HepG2 (cell line): ENCODE results near the gene ALG14. TPM values are rescaled to one million over a fixed set of nuclear protein-coding genes. Genes with fewer than 3 reads are reported as not detected.

ENCODE experiments used
- ARID3A ChIP-seq: IDR thresholded peaks from 2 replicates; pipeline ENCODE4 v1.6.1; 2012; ENCODE audit warnings: low read depth, low read length, improper control_type of control experiment
- BORCS8-MEF2B ChIP-seq: sonication (generic); formaldehyde crosslinking; IDR thresholded peaks from 2 replicates; pipeline ENCODE4 v1.8.0; 2022; ENCODE audit warnings: mild to moderate bottlenecking, missing genetic modification reagents
- FOXP4 ChIP-seq: sonication (generic); formaldehyde crosslinking; IDR thresholded peaks from 2 replicates; pipeline ENCODE4 v1.4.0; 2020; ENCODE audit warnings: missing genetic modification reagents
- NFKB2 ChIP-seq: sonication (generic); formaldehyde crosslinking; IDR thresholded peaks from 2 replicates; pipeline ENCODE4 v1.4.0; 2020; ENCODE audit warnings: missing genetic modification reagents, borderline replicate concordance
- NR2F6 ChIP-seq, 2 experiments: IDR thresholded peaks; 2 replicates each; pipeline ENCODE4 v1.6.1; 2016; ENCODE audit warnings: antibody characterized with exemption in 1 of 2, mild to moderate bottlenecking in 1 of 2
- PRDM4 ChIP-seq: sonication (generic); formaldehyde crosslinking; IDR thresholded peaks from 2 replicates; pipeline ENCODE4 v1.9.0; 2021; ENCODE audit warnings: missing genetic modification reagents, borderline replicate concordance
- RBM39 ChIP-seq: fragments of 200-400 bp; formaldehyde crosslinking; IDR thresholded peaks from one replicate; pipeline ENCODE4 v1.6.1; 2018; ENCODE audit warnings: antibody characterized with exemption, mild to moderate bottlenecking, low read depth, low read length; ENCODE audit not compliant: poor library complexity, severe bottlenecking
- RCOR2 ChIP-seq: IDR thresholded peaks from 2 replicates; pipeline ENCODE4 v1.6.1; 2016; ENCODE audit warnings: missing biosample characterization, missing genetic modification reagents
- SALL1 ChIP-seq: sonication (generic); formaldehyde crosslinking; IDR thresholded peaks from 2 replicates; pipeline ENCODE4 v1.8.0; 2022; ENCODE audit warnings: mild to moderate bottlenecking, missing genetic modification reagents
- SATB2 ChIP-seq: sonication (generic); formaldehyde crosslinking; IDR thresholded peaks from 2 replicates; pipeline ENCODE4 v1.5.0; 2020; ENCODE audit warnings: missing genetic modification reagents
- TAF15 ChIP-seq: fragments of 200-400 bp; formaldehyde crosslinking; IDR thresholded peaks from one replicate; pipeline ENCODE4 v1.6.1; 2018; ENCODE audit warnings: mild to moderate bottlenecking, low read depth, low read length; ENCODE audit not compliant: poor library complexity, severe bottlenecking
- TEAD3 ChIP-seq: optimal IDR thresholded peaks from 2 replicates; pipeline ENCODE3; 2016; ENCODE audit warnings: borderline replicate concordance
- THAP7 ChIP-seq: sonication (generic); formaldehyde crosslinking; IDR thresholded peaks from 2 replicates; pipeline ENCODE4 v1.8.1; 2023; ENCODE audit warnings: mild to moderate bottlenecking, missing genetic modification reagents
- ZNF609 ChIP-seq: sonication (generic); formaldehyde crosslinking; IDR thresholded peaks from 2 replicates; pipeline ENCODE4 v1.4.0; 2020; ENCODE audit warnings: mild to moderate bottlenecking, missing genetic modification reagents, borderline replicate concordance
- ZNF766 ChIP-seq: sonication (generic); formaldehyde crosslinking; IDR thresholded peaks from 2 replicates; pipeline ENCODE4 v1.5.0; 2020; ENCODE audit warnings: missing genetic modification reagents, borderline replicate concordance
- ZSCAN9 ChIP-seq: IDR thresholded peaks from 2 replicates; pipeline ENCODE4 v1.6.1; 2016; ENCODE audit warnings: borderline replicate concordance
- polyA plus RNA-seq, 8 experiments: library from polyadenylated mRNA; depleted of rRNA in 3 of 8; stranded (reverse) in 7 of 8; unstranded in 1 of 8; fragments of >200 nt; fragmentation: Illumina TruSeq in 4 of 8; extraction: Trizol in 4 of 8; gene quantifications; 2 replicates each; pipeline versions ENCODE4 v1.2.1 to v1.2.3, GENCODE V29; 2011 to 2016; ENCODE audit warnings: low read depth in 4 of 8, missing spikeins in 1 of 8, mixed read lengths in 1 of 8; ENCODE audit not compliant: insufficient read depth in 1 of 8
- total RNA-seq, 5 experiments: library from RNA; depleted of rRNA; stranded (reverse); fragments of >200 nt; fragmentation: Illumina TruSeq; extraction: Trizol; gene quantifications; 2 replicates each; pipeline ENCODE4 v1.2.3, GENCODE V29; 2016; ENCODE audit warnings: low read depth in 1 of 5

Gene ALG14
- total and polyA plus RNA-seq, 2 of the 13 experiments (the other 11 are each of a cell fraction or from before 2014, with no cell fraction given), result 4.5 to 12.7 TPM

GRCh38 chr1:95043141-95043980 is 29.4 kb downstream of the ALG14 start (continued):
- TF ChIP-seq ZNF609, result no peak
- TF ChIP-seq PRDM4 (CRISPR knock-in tag), result no peak
- no peak for TF ChIP-seq THAP7
- peak; percentile 58 for TF ChIP-seq SALL1 (CRISPR knock-in tag)
- TF ChIP-seq RBM39, result no peak
- no peak for TF ChIP-seq SATB2 (CRISPR knock-in tag)
- no peak for TF ChIP-seq NFKB2 (CRISPR knock-in tag)
- TF ChIP-seq RCOR2 (CRISPR knock-in tag), result no peak
- peak; percentile 62 for TF ChIP-seq TEAD3 (CRISPR knock-in tag)
- TF ChIP-seq TAF15, result no peak
- no peak for TF ChIP-seq NR2F6 (IDR thresholded peaks at IDR 0.05)
- TF ChIP-seq NR2F6 (CRISPR knock-in tag; IDR thresholded peaks at IDR 0.05), result peak; percentile 18; the same call in 1 of the 2 replicates
- TF ChIP-seq FOXP4 (CRISPR knock-in tag), result 0 out of 2 replicates have a peak, but pooled peaks have one; percentile 16
- no peak for TF ChIP-seq ZNF766 (CRISPR knock-in tag)
- no peak for TF ChIP-seq BORCS8-MEF2B (CRISPR knock-in tag)
- TF ChIP-seq ARID3A, result 0 out of 2 replicates have a peak, but pooled peaks have one; percentile 41
- TF ChIP-seq ZSCAN9, result peak; percentile 50; the same call in 1 of the 2 replicates
